GM18519 (cell line): ENCODE results near the gene EHMT1.
"Not testable (repeated sequence)": the region's sequence is repeated elsewhere in the genome, so short reads cannot be mapped to it uniquely, and the experiment has no call there.

Source experiments
- ATAC-seq: cut with Tn5 transposase; IDR thresholded peaks from one replicate; pipeline ENCODE4 v1.9.1; 2021; ENCODE audit warnings: mild to moderate bottlenecking, moderate library complexity; ENCODE audit not compliant: unreplicated experiment, low FRiP score

Gene EHMT1

GRCh38 chr9:137711678-137712105, 92.9 kb downstream of the EHMT1 start:
- ATAC-seq, result no peak

GRCh38 chr9:137715321-137715720, 96.5 kb downstream of the EHMT1 start:
- ATAC-seq, result no peak

- ATAC-seq, result not testable (repeated sequence)
Observed at GRCh38 chr9:137715866-137716693, 97.3 kb downstream of the EHMT1 start.

- ATAC-seq, result no peak
Observed at GRCh38 chr9:137716694-137717287, 98.0 kb downstream of the EHMT1 start.

- ATAC-seq, result no peak
Observed at GRCh38 chr9:137717776-137718327, 99.0 kb downstream of the EHMT1 start.

- ATAC-seq, result no peak
Observed at GRCh38 chr9:137719194-137719593, 100.4 kb downstream of the EHMT1 start.

GRCh38 chr9:137720571-137721110, 101.8 kb downstream of the EHMT1 start:
- ATAC-seq, result no peak

- no peak for ATAC-seq
Observed at GRCh38 chr9:137721479-137721878, 102.7 kb downstream of the EHMT1 start.

GRCh38 chr9:137721899-137722298, 103.1 kb downstream of the EHMT1 start:
- no peak for ATAC-seq

GRCh38 chr9:137722481-137722880, 103.7 kb downstream of the EHMT1 start:
- no peak for ATAC-seq

GRCh38 chr9:137723356-137723755, 104.6 kb downstream of the EHMT1 start:
- not testable (repeated sequence) for ATAC-seq

GRCh38 chr9:137723783-137724445, 105.1 kb downstream of the EHMT1 start:
- no peak for ATAC-seq

- no peak for ATAC-seq
Observed at GRCh38 chr9:137724818-137725240, 106.0 kb downstream of the EHMT1 start.

GRCh38 chr9:137725598-137725997, 106.8 kb downstream of the EHMT1 start:
- ATAC-seq, result no peak

- ATAC-seq, result peak; percentile 67
Observed at GRCh38 chr9:137726336-137726735, 107.5 kb downstream of the EHMT1 start.

GRCh38 chr9:137726764-137727163, 108.0 kb downstream of the EHMT1 start:
- ATAC-seq, result no peak

GRCh38 chr9:137727716-137728115, 108.9 kb downstream of the EHMT1 start:
- ATAC-seq, result no peak

GRCh38 chr9:137728444-137729311, 109.9 kb downstream of the EHMT1 start:
- no peak for ATAC-seq

GRCh38 chr9:137731216-137731946, 112.6 kb downstream of the EHMT1 start:
- ATAC-seq, result no peak
